WTC11 (cell line): ENCODE results near the gene RILPL1.

ENCODE experiments used
- E2F1 ChIP-seq: sonication (generic); formaldehyde crosslinking; IDR thresholded peaks from 2 replicates; pipeline ENCODE4 v1.8.0; 2022; ENCODE audit warnings: mild to moderate bottlenecking, missing genetic modification reagents
- EMX1 ChIP-seq: fragments of 250-450 bp; sonication (Bioruptor Pico); IDR thresholded peaks from 2 replicates; pipeline ENCODE4 v1.8.0; 2021; ENCODE audit warnings: mild to moderate bottlenecking
- SMAD3 ChIP-seq: sonication (generic); formaldehyde crosslinking; IDR thresholded peaks from 2 replicates; pipeline ENCODE4 v1.8.0; 2022; ENCODE audit warnings: missing genetic modification reagents, mild to moderate bottlenecking, borderline replicate concordance
- ZNF281 ChIP-seq: sonication (generic); formaldehyde crosslinking; IDR thresholded peaks from 2 replicates; pipeline ENCODE4 v1.8.0; 2023; ENCODE audit warnings: mild to moderate bottlenecking, missing genetic modification reagents
- TF ChIP-seq, protein P1 (sequence below): fragments of 200-600 bp; IDR thresholded peaks from 2 replicates; pipeline ENCODE4 v1.8.0; 2022; ENCODE audit warnings: antibody characterized with exemption
- TF ChIP-seq, protein P2 (sequence below): sonication (generic); formaldehyde crosslinking; IDR thresholded peaks from 2 replicates; pipeline ENCODE4 v1.8.1; 2023; ENCODE audit warnings: mild to moderate bottlenecking, missing genetic modification reagents, moderate library complexity

- TF ChIP-seq E2F1 (CRISPR knock-in tag) (no peak), SMAD3 (0 out of 2 replicates have a peak, but pooled peaks have one; percentile 35), EMX1 (CRISPR knock-in tag) (no peak), ZNF281 (CRISPR knock-in tag) (no peak)
- TF ChIP-seq, protein P1, sequence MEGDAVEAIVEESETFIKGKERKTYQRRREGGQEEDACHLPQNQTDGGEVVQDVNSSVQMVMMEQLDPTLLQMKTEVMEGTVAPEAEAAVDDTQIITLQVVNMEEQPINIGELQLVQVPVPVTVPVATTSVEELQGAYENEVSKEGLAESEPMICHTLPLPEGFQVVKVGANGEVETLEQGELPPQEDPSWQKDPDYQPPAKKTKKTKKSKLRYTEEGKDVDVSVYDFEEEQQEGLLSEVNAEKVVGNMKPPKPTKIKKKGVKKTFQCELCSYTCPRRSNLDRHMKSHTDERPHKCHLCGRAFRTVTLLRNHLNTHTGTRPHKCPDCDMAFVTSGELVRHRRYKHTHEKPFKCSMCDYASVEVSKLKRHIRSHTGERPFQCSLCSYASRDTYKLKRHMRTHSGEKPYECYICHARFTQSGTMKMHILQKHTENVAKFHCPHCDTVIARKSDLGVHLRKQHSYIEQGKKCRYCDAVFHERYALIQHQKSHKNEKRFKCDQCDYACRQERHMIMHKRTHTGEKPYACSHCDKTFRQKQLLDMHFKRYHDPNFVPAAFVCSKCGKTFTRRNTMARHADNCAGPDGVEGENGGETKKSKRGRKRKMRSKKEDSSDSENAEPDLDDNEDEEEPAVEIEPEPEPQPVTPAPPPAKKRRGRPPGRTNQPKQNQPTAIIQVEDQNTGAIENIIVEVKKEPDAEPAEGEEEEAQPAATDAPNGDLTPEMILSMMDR, result no peak
- TF ChIP-seq, protein P2, sequence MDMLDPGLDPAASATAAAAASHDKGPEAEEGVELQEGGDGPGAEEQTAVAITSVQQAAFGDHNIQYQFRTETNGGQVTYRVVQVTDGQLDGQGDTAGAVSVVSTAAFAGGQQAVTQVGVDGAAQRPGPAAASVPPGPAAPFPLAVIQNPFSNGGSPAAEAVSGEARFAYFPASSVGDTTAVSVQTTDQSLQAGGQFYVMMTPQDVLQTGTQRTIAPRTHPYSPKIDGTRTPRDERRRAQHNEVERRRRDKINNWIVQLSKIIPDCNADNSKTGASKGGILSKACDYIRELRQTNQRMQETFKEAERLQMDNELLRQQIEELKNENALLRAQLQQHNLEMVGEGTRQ (CRISPR knock-in tag), result no peak
These were observed 97.2 kb downstream of the RILPL1 start, which contains the start of gene RILPL2 for GRCh38 chr12:123436017-123436964.
